ENCODE measurements around the gene DOCK10.

DOCK10 gene

GRCh38 chr2:224940618-224941017 lies 101.7 kb downstream of the DOCK10 start:
- TF ChIP-seq ZNF600 (tag by site-specific recombination; IDR thresholded peaks at IDR 0.05) (no peak), ZNF335 (tag by site-specific recombination; conservative IDR thresholded peaks at IDR 0.05) (no peak), ZBTB17 (tag by site-specific recombination; IDR thresholded peaks at IDR 0.05) (no peak), ZBTB21 (tag by site-specific recombination; IDR thresholded peaks at IDR 0.05) (no peak), ZBTB6 (tag by site-specific recombination; IDR thresholded peaks at IDR 0.05) (no peak), ZSCAN23 (tag by site-specific recombination; IDR thresholded peaks at IDR 0.05) (no peak), BCL11B (tag by site-specific recombination; IDR thresholded peaks at IDR 0.05; ENCODE audit: low read depth) (no peak)
- no peak overlapping the region for H3K4me3 ChIP-seq (ENCODE audit: low read depth, low read length)
- peaks cover 3% of the 10 kb centered on the region for H3K4me1 ChIP-seq (ENCODE audit: control insufficient read depth, insufficient read depth, low read length)
- no peak overlapping the region for H3K27ac ChIP-seq (ENCODE audit: extremely low read depth, low read depth, low read length)
- H3K36me3 ChIP-seq (ENCODE audit: control insufficient read depth in 2 of 2, insufficient read depth in 1 of 2, low read length in 2 of 2) = no peaks in the 10 kb centered on the region
- POLR2A ChIA-PET = no interaction called here
- CTCF ChIA-PET = no interaction called here
- no peaks in the 10 kb centered on the region for H3K9me3 ChIP-seq (ENCODE audit: control insufficient read depth, insufficient read depth, low read depth, low read length)

GRCh38 chr2:224938651-224939182 lies 103.6 kb downstream of the DOCK10 start:
- ChIA-PET POLR2A (no interaction called here), CTCF (interaction anchor here (0.6 kb wide), 1 partner anchor 32 kb away, joined by 4 read pairs; no protein-coding TSS in a partner anchor)
- Histone ChIP-seq H3K36me3 (ENCODE audit: control insufficient read depth in 2 of 2, insufficient read depth in 1 of 2, low read length in 2 of 2) (no peaks in the 10 kb centered on the region), H3K4me1 (ENCODE audit: control insufficient read depth, insufficient read depth, low read length) (peaks cover 15% of the 10 kb centered on the region), H3K4me3 (ENCODE audit: low read depth, low read length) (no peak overlapping the region), H3K27ac (ENCODE audit: extremely low read depth, low read depth, low read length) (no peak overlapping the region), H3K9me3 (ENCODE audit: control insufficient read depth, insufficient read depth, low read depth, low read length) (no peaks in the 10 kb centered on the region)
- TF ChIP-seq ZBTB11 (tag by site-specific recombination; conservative IDR thresholded peaks at IDR 0.05; ENCODE audit: low read depth) (no peak), BCL11B (tag by site-specific recombination; IDR thresholded peaks at IDR 0.05; ENCODE audit: low read depth) (no peak), ZNF2 (tag by site-specific recombination; IDR thresholded peaks at IDR 0.05) (no peak), ZFP41 (tag by site-specific recombination; IDR thresholded peaks at IDR 0.05; ENCODE audit: borderline replicate concordance) (no peak), ZBTB20 (tag by site-specific recombination; IDR thresholded peaks at IDR 0.05) (no peak)

GRCh38 chr2:224937887-224938286 lies 104.4 kb downstream of the DOCK10 start:
- ChIA-PET CTCF (no interaction called here), POLR2A (no interaction called here)
- H3K27ac ChIP-seq (ENCODE audit: extremely low read depth, low read depth, low read length) = no peak overlapping the region
- H3K36me3 ChIP-seq (ENCODE audit: control insufficient read depth in 2 of 2, insufficient read depth in 1 of 2, low read length in 2 of 2) = no peaks in the 10 kb centered on the region
- H3K4me3 ChIP-seq (ENCODE audit: low read depth, low read length) = no peak overlapping the region
- H3K9me3 ChIP-seq (ENCODE audit: control insufficient read depth, insufficient read depth, low read depth, low read length) = no peaks in the 10 kb centered on the region
- peaks cover 15% of the 10 kb centered on the region for H3K4me1 ChIP-seq (ENCODE audit: control insufficient read depth, insufficient read depth, low read length)
- no peak for TF ChIP-seq ZNF148 (tag by site-specific recombination; IDR thresholded peaks at IDR 0.05; ENCODE audit: borderline replicate concordance)
- no peak for TF ChIP-seq ZNF585B (tag by site-specific recombination; IDR thresholded peaks at IDR 0.05)
- no peak for TF ChIP-seq ZNF266 (tag by site-specific recombination; IDR thresholded peaks at IDR 0.05; ENCODE audit: low read depth)
- no peak for TF ChIP-seq ZEB2 (tag by site-specific recombination; IDR thresholded peaks at IDR 0.05)
- no peak for TF ChIP-seq ZSCAN23 (tag by site-specific recombination; IDR thresholded peaks at IDR 0.05)
- no peak for TF ChIP-seq ZNF623 (tag by site-specific recombination; IDR thresholded peaks at IDR 0.05)
- TF ChIP-seq ZNF548 (tag by site-specific recombination; IDR thresholded peaks at IDR 0.05) = no peak
- no peak for TF ChIP-seq ZNF121 (tag by site-specific recombination; IDR thresholded peaks at IDR 0.05)
- TF ChIP-seq ZNF214 (tag by site-specific recombination; IDR thresholded peaks at IDR 0.05; ENCODE audit: borderline replicate concordance) = no peak
- TF ChIP-seq ELK4 (IDR thresholded peaks at IDR 0.05; ENCODE audit: borderline replicate concordance, low read depth, low read length) = no peak
- no peak for TF ChIP-seq AEBP2 (tag by site-specific recombination; IDR thresholded peaks at IDR 0.05; ENCODE audit: borderline replicate concordance)
- TF ChIP-seq ZNF670 (tag by site-specific recombination; IDR thresholded peaks at IDR 0.05; ENCODE audit: low read depth) = no peak
